Transverse colon (tissue), 3 donors: ENCODE data around the gene HHIPL2.
"Not testable (repeated sequence)": the region's sequence is repeated elsewhere in the genome, so short reads cannot be mapped to it uniquely, and the experiment has no call there.

Experiments used
- CTCF ChIP-seq, 5 experiments: fragments of 200-600 bp in 3 of 5; fragments of 450-650 bp in 2 of 5; sonication (generic) in 3 of 5; IDR thresholded peaks; 1 replicate in 2 of 5; 2 replicates in 3 of 5; pipeline ENCODE4 v1.5.1; 2016 to 2017; ENCODE audit warnings: antibody characterized with exemption in 5 of 5, inconsistent platforms in 3 of 5, mild to moderate bottlenecking in 2 of 5, moderate library complexity in 1 of 5
- POLR2A ChIP-seq: fragments of 450-650 bp; IDR thresholded peaks from one replicate; pipeline ENCODE4 v1.6.1; 2016; ENCODE audit warnings: antibody characterized with exemption, mild to moderate bottlenecking, moderate library complexity

GRCh38 chr1:222476436-222476835 lies 71.5 kb downstream of the HHIPL2 start:
- TF ChIP-seq CTCF (IDR thresholded peaks at IDR 0.05); POLR2A: not testable (repeated sequence)
